Kidney (tissue), 14 donors: Measurements from ENCODE around the gene PEAR1. TPM values are rescaled to one million over a fixed set of nuclear protein-coding genes. Genes with fewer than 3 reads are reported as not detected.
A peak's percentile ranks its signal among the peaks of the same experiment; 100 is the strongest.

Source experiments
- DNase-seq, 5 donors: peaks; one replicate each; pipeline ENCODE4 v3.0.0-alpha.2; 2013 to 2020
- FAIRE-seq: peaks from 2 replicates; lab custom pipeline; 2012; peaks lifted over from hg19 to GRCh38; lab: Jason Lieb, UNC
- H3K27ac ChIP-seq, 2 donors: one replicate each; pipeline ENCODE4 v1.7.0; 2013; ENCODE audit warnings: low read depth in 2 of 2, low read length in 2 of 2, inconsistent platforms in 1 of 2
- H3K27me3 ChIP-seq: one replicate; pipeline ENCODE4 v1.7.1; 2013; ENCODE audit warnings: low read length, inconsistent platforms; ENCODE audit not compliant: control insufficient read depth, insufficient read depth
- H3K36me3 ChIP-seq, 3 donors: one replicate each; pipeline versions ENCODE4 v1.7.0 to v1.7.1; 2013; ENCODE audit warnings: low read length in 3 of 3, control low read depth in 1 of 3, inconsistent platforms in 1 of 3; ENCODE audit not compliant: insufficient read depth in 3 of 3, control insufficient read depth in 2 of 3
- H3K4me1 ChIP-seq, 3 donors: one replicate each; pipeline versions ENCODE4 v1.7.0 to v1.7.1; 2013; ENCODE audit warnings: low read length in 3 of 3, inconsistent platforms in 1 of 3, low read depth in 1 of 3; ENCODE audit not compliant: control insufficient read depth in 2 of 3, insufficient read depth in 2 of 3
- H3K4me3 ChIP-seq, 3 donors: one replicate each; pipeline versions ENCODE4 v1.7.0 to v1.8.1; 2013; ENCODE audit warnings: low read length in 3 of 3, control low read depth in 1 of 3, inconsistent platforms in 1 of 3
- H3K9ac ChIP-seq, 3 donors: one replicate each; pipeline versions ENCODE4 v1.7.0 to v1.7.1; 2013; ENCODE audit warnings: low read length in 3 of 3, control low read depth in 1 of 3, inconsistent platforms in 1 of 3
- H3K9me3 ChIP-seq, 3 donors: one replicate each; pipeline versions ENCODE4 v1.7.0 to v1.7.1; 2013; ENCODE audit warnings: low read length in 3 of 3, control low read depth in 1 of 3, inconsistent platforms in 1 of 3; ENCODE audit not compliant: control insufficient read depth in 2 of 3, insufficient read depth in 1 of 3
- CTCF ChIP-seq: IDR thresholded peaks from 3 replicates; pipeline ENCODE4 v1.5.1; 2012; ENCODE audit warnings: mild to moderate bottlenecking, moderate library complexity, borderline replicate concordance; ENCODE audit not compliant: insufficient read depth; ENCODE audit errors: extremely low read depth
- intact Hi-C: fragments of 100-400 bp; cut with DNase I; formaldehyde crosslinking; loops from one replicate; pipeline ENCODE4 v1.11.1; 2022
- polyA plus RNA-seq: library from polyadenylated mRNA; stranded (reverse); fragments of 350-450 nt; fragmentation: Illumina TruSeq; extraction: RNeasy Lipid Tissue Mini Kit (QIAGEN cat#74804); gene quantifications from one replicate; pipeline ENCODE4 v1.2.3, GENCODE V29; 2014; ENCODE audit warnings: low read depth, low replicate concordance; ENCODE audit not compliant: insufficient read depth
- total RNA-seq: library from RNA; stranded (reverse); fragmentation: NEBNext Ultra II Directional; extraction: Animal tissue kit (Norgen Biotek cat#: 25700); gene quantifications from one replicate; pipeline ENCODE4 v1.2.1, GENCODE V29; 2021
- donor health status: control.
- donor health status: control.
- donor health status: control.
- donor health status: control.
- donor health status: control.
- donor health status: DM: yes; HTN: yes; CAD: no.
- donor health status: Normal renal cell carcinoma (clear cell type).

The PEAR1 gene
- total and polyA plus RNA-seq, 2 donors from 2014 or later: 4.5 to 17.2 TPM

GRCh38 chr1:156901590-156901900 lies 8.0 kb downstream of the PEAR1 start:
- Histone ChIP-seq H3K36me3 (no peaks in the 10 kb centered on the region), H3K27me3 (no peaks in the 10 kb centered on the region), H3K9ac (no peak overlapping the region), H3K4me3 (no peak overlapping the region), H3K9me3 (no peaks in the 10 kb centered on the region), H3K4me1 (peaks cover 0 to 33% (median 4%) of the 10 kb centered on the region in 3 donors), H3K27ac (no peak overlapping the region)
- TF ChIP-seq CTCF: no peak
- intact Hi-C loops: no loop called here
- FAIRE-seq (no peak), DNase-seq (peak in 1 of 5 donors; percentile 72)

GRCh38 chr1:156901966-156902915 lies 8.7 kb downstream of the PEAR1 start:
- DNase-seq: peak in 1 of 5 donors; percentile 52
- Histone ChIP-seq H3K9me3 (no peaks in the 10 kb centered on the region), H3K27me3 (no peaks in the 10 kb centered on the region), H3K36me3 (no peaks in the 10 kb centered on the region), H3K4me3 (no peak overlapping the region), H3K9ac (no peak overlapping the region), H3K4me1 (peaks cover 0 to 32% (median 4%) of the 10 kb centered on the region in 3 donors), H3K27ac (no peak overlapping the region)
- intact Hi-C loops: no loop called here
- no peak for FAIRE-seq
- no peak for TF ChIP-seq CTCF

DNA sequence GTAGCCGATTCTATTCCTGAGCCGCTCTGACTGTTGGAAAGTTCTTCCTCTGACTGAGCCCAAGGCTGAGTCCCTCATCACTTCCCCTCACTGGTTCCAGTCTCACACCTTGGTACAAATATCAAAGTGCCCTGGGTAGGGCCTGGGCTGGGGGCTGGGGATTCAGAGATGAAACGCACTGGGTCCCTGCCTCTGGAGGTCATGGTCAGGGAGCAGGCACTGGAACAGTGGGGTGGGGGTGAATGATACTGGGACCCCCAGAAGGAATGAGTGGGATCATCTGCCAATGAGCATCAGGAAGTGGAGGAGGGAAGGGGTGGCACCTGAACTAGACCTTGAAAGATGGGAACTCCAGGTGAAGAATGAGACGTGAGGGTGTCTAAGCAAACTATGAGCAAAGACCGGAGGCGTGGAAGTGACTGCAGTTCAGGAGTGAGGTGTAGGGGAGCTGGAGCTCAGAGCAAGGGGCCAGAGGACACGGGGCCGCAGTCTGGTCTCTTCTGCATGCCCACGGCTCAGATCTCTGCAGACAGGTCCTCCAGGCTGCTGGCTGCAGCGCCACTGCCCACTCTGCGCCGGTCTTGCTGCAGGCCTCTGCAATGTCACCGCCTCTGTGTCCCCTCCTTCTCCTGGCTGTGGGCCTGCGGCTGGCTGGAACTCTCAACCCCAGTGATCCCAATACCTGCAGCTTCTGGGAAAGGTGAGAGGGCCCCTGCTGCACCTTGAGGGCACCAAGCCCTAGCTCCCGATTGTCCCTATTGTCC lies 10.0 kb downstream of the PEAR1 start:
- TF ChIP-seq CTCF: no peak
- intact Hi-C loops: no loop called here
- Histone ChIP-seq H3K9me3 (no peaks in the 10 kb centered on the region), H3K4me3 (no peak overlapping the region), H3K9ac (no peak overlapping the region), H3K27me3 (no peaks in the 10 kb centered on the region), H3K4me1 (peaks cover 0 to 28% (median 3%) of the 10 kb centered on the region in 3 donors), H3K27ac (no peak overlapping the region), H3K36me3 (no peaks in the 10 kb centered on the region)
- peak in 1 of 5 donors; percentile 72 for DNase-seq
- FAIRE-seq: no peak
